ENCODE measurements around the gene STPG3. TPM values are rescaled to one million over a fixed set of nuclear protein-coding genes. Genes with fewer than 3 reads are reported as not detected.

STPG3 gene
- total and polyA plus RNA-seq, 9 of the 15 experiments (the other 6 are each of a cell fraction or from before 2014, with no cell fraction given) = not detected

DNA sequence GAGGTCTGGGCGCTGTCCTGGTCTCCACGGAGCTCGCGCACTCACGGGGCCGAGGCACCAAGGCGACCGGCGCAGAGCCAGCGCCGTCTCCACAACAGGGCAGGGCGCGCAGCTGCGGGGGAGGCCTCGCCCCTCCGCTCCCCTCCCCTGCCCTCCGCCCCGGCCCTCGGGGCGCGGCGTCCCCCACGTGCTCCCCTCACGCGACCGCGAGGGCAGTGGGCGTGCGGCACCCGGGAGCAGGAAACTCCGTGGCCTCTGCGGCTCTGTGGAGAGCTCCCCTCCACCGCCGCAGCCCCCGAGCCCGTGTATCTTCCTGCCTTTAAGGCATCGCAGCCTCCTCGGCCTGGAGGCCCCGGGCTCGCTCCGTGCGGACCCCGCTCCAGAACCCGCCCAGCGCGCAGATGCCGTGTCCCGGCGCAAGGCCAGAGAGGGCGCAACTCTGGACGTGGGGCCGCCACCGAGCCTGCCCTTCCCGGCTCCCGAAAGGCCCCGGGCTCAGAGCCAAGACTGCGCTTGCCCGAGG lies 10.7 kb upstream of the STPG3 start (continued):
- no peak for TF ChIP-seq SLC30A9 (CRISPR knock-in tag; IDR thresholded peaks at IDR 0.05)
- TF ChIP-seq NFRKB (IDR thresholded peaks at IDR 0.05; ENCODE audit: low read depth) = no peak; the same call in 1 of the 2 replicates
- TF ChIP-seq CBX1 (IDR thresholded peaks at IDR 0.05; ENCODE audit: low read depth) = peak; percentile 93; the same call in 1 of the 2 replicates
- peak; percentile 51 for TF ChIP-seq CREM (IDR thresholded peaks at IDR 0.05; ENCODE audit: low read depth)
- TF ChIP-seq IFI16 (CRISPR knock-in tag; IDR thresholded peaks at IDR 0.05) = no peak
- peak; percentile 26; the same call in 1 of the 2 replicates for TF ChIP-seq MBD2 (IDR thresholded peaks at IDR 0.05; ENCODE audit: borderline replicate concordance, low read depth)
- peak; percentile 73; the same call in 1 of the 2 replicates for TF ChIP-seq PHF8 (IDR thresholded peaks at IDR 0.05; ENCODE audit: borderline replicate concordance, low read length)
- TF ChIP-seq SUPT5H (IDR thresholded peaks at IDR 0.05) = peak; percentile 16
- TF ChIP-seq, protein P1, sequence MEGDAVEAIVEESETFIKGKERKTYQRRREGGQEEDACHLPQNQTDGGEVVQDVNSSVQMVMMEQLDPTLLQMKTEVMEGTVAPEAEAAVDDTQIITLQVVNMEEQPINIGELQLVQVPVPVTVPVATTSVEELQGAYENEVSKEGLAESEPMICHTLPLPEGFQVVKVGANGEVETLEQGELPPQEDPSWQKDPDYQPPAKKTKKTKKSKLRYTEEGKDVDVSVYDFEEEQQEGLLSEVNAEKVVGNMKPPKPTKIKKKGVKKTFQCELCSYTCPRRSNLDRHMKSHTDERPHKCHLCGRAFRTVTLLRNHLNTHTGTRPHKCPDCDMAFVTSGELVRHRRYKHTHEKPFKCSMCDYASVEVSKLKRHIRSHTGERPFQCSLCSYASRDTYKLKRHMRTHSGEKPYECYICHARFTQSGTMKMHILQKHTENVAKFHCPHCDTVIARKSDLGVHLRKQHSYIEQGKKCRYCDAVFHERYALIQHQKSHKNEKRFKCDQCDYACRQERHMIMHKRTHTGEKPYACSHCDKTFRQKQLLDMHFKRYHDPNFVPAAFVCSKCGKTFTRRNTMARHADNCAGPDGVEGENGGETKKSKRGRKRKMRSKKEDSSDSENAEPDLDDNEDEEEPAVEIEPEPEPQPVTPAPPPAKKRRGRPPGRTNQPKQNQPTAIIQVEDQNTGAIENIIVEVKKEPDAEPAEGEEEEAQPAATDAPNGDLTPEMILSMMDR (IDR thresholded peaks at IDR 0.05 in 2 of 3, conservative IDR thresholded peaks at IDR 0.05 in 1 of 3; ENCODE audit: insufficient read depth in 2 of 3, low read depth in 1 of 3, low read length in 3 of 3) = peak; percentile 31 to 46 (median 41); a peak in 4 of 6 replicates
- no peak for TF ChIP-seq ZNF354B (CRISPR knock-in tag; IDR thresholded peaks at IDR 0.05)
- TF ChIP-seq, protein P2, sequence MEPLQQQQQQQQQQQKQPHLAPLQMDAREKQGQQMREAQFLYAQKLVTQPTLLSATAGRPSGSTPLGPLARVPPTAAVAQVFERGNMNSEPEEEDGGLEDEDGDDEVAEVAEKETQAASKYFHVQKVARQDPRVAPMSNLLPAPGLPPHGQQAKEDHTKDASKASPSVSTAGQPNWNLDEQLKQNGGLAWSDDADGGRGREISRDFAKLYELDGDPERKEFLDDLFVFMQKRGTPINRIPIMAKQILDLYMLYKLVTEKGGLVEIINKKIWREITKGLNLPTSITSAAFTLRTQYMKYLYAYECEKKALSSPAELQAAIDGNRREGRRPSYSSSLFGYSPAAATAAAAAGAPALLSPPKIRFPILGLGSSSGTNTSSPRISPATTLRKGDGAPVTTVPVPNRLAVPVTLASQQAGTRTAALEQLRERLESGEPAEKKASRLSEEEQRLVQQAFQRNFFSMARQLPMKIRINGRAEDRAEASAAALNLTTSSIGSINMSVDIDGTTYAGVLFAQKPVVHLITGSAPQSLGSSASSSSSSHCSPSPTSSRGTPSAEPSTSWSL (CRISPR knock-in tag; IDR thresholded peaks at IDR 0.05; ENCODE audit: borderline replicate concordance) = peak; percentile 92; the same call in 1 of the 2 replicates
- TF ChIP-seq, protein P3, sequence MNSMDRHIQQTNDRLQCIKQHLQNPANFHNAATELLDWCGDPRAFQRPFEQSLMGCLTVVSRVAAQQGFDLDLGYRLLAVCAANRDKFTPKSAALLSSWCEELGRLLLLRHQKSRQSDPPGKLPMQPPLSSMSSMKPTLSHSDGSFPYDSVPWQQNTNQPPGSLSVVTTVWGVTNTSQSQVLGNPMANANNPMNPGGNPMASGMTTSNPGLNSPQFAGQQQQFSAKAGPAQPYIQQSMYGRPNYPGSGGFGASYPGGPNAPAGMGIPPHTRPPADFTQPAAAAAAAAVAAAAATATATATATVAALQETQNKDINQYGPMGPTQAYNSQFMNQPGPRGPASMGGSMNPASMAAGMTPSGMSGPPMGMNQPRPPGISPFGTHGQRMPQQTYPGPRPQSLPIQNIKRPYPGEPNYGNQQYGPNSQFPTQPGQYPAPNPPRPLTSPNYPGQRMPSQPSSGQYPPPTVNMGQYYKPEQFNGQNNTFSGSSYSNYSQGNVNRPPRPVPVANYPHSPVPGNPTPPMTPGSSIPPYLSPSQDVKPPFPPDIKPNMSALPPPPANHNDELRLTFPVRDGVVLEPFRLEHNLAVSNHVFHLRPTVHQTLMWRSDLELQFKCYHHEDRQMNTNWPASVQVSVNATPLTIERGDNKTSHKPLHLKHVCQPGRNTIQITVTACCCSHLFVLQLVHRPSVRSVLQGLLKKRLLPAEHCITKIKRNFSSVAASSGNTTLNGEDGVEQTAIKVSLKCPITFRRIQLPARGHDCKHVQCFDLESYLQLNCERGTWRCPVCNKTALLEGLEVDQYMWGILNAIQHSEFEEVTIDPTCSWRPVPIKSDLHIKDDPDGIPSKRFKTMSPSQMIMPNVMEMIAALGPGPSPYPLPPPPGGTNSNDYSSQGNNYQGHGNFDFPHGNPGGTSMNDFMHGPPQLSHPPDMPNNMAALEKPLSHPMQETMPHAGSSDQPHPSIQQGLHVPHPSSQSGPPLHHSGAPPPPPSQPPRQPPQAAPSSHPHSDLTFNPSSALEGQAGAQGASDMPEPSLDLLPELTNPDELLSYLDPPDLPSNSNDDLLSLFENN (IDR thresholded peaks at IDR 0.05; ENCODE audit: low read depth in 2 of 2, low read length in 2 of 2) = no peak
- TF ChIP-seq SMARCE1 (IDR thresholded peaks at IDR 0.05) = no peak
- TF ChIP-seq KDM2B (CRISPR knock-in tag; IDR thresholded peaks at IDR 0.05) = peak; percentile 93; the same call in 1 of the 2 replicates
- TF ChIP-seq, protein P4, sequence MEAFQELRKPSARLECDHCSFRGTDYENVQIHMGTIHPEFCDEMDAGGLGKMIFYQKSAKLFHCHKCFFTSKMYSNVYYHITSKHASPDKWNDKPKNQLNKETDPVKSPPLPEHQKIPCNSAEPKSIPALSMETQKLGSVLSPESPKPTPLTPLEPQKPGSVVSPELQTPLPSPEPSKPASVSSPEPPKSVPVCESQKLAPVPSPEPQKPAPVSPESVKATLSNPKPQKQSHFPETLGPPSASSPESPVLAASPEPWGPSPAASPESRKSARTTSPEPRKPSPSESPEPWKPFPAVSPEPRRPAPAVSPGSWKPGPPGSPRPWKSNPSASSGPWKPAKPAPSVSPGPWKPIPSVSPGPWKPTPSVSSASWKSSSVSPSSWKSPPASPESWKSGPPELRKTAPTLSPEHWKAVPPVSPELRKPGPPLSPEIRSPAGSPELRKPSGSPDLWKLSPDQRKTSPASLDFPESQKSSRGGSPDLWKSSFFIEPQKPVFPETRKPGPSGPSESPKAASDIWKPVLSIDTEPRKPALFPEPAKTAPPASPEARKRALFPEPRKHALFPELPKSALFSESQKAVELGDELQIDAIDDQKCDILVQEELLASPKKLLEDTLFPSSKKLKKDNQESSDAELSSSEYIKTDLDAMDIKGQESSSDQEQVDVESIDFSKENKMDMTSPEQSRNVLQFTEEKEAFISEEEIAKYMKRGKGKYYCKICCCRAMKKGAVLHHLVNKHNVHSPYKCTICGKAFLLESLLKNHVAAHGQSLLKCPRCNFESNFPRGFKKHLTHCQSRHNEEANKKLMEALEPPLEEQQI (IDR thresholded peaks at IDR 0.05) = no peak
- no peak for TF ChIP-seq CSDE1 (IDR thresholded peaks at IDR 0.05)
- peak; percentile 18; the same call in 1 of the 2 replicates for TF ChIP-seq TEAD4 (IDR thresholded peaks at IDR 0.05; ENCODE audit: low read length)
- no peak for TF ChIP-seq TEAD4 (CRISPR knock-in tag; IDR thresholded peaks at IDR 0.05; ENCODE audit: borderline replicate concordance)
